Heart left ventricle (tissue), 13 donors: ENCODE results near the gene ACKR2.

Experiments used
- POLR2A ChIP-seq, 2 donors: fragments of 450-650 bp; IDR thresholded peaks; one replicate each; pipeline ENCODE4 v1.6.1; 2017; ENCODE audit warnings: antibody characterized with exemption in 2 of 2, mild to moderate bottlenecking in 2 of 2, moderate library complexity in 2 of 2
- TF ChIP-seq, protein P1 (sequence below), 12 donors: fragments of 200-600 bp; sonication (generic) in 4 of 12; IDR thresholded peaks; one replicate each; pipeline versions ENCODE4 v1.5.0 to v1.8.0; 2018 to 2022; ENCODE audit warnings: antibody characterized with exemption in 12 of 12, mild to moderate bottlenecking in 5 of 12
- donor health status: ischemic (EF 13 %, LVEDD 7.1; RV severe dilation, severe dysfunction).
- donor health status: DM: no; HTN: yes; CAD: no.
- donor health status: DM: no; HTN: no; CAD: no.
- donor health status: ischemic (EF 25% LVEDD 6.9; RV normal size, moderate dysfunction).
- donor health status: ischemic (EF 25% LVEDD 5.7; RV mildly dilated, moderate dysfunction).
- donor health status: ischemic (EF 35%, LVEDD 5.7; RV mildly dilated, moderate dysfunction).
- donor health status: nonischemic (EF 11% LVEDD 7.7; RV severe dilation, severe dysfunction).
- donor health status: DM: yes; HTN: yes; CAD: no.
- donor health status: PGD.
- donor health status: ischemic (EF 29% LVEDD 5.4; RV normal size, mild dysfunction).
- donor health status: nonischemic (EF 23%, LVEDD 6.1; RV moderate dilation, normal function).

DNA sequence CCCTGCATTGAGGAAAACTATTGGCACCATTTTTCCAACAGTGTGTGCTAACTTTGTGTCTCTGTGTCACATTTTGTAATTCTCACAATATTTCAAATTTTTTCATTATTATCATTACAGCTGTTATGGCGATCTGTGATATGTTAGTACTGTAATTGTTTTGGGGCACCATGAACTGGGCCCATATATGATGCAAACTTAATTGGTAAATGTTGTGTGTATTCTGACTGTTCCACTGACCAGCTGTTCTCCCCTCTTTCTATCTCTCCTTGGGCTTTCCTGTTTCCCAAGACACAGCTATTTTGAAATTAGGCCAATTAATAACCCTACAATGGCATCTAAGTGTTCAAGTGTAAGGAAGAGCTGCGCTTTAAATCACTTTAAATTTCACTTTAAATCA, 68.6 kb downstream of the ACKR2 start:
- TF ChIP-seq, protein P1, sequence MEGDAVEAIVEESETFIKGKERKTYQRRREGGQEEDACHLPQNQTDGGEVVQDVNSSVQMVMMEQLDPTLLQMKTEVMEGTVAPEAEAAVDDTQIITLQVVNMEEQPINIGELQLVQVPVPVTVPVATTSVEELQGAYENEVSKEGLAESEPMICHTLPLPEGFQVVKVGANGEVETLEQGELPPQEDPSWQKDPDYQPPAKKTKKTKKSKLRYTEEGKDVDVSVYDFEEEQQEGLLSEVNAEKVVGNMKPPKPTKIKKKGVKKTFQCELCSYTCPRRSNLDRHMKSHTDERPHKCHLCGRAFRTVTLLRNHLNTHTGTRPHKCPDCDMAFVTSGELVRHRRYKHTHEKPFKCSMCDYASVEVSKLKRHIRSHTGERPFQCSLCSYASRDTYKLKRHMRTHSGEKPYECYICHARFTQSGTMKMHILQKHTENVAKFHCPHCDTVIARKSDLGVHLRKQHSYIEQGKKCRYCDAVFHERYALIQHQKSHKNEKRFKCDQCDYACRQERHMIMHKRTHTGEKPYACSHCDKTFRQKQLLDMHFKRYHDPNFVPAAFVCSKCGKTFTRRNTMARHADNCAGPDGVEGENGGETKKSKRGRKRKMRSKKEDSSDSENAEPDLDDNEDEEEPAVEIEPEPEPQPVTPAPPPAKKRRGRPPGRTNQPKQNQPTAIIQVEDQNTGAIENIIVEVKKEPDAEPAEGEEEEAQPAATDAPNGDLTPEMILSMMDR (IDR thresholded peaks at IDR 0.05), result no peak
- no peak for TF ChIP-seq POLR2A (IDR thresholded peaks at IDR 0.05)
